GM18517 (cell line): ENCODE data around the gene DGUOK.
A peak's percentile ranks its signal among the peaks of the same experiment; 100 is the strongest.

ENCODE experiments used
- ATAC-seq: cut with Tn5 transposase; IDR thresholded peaks from one replicate; pipeline ENCODE4 v1.9.1; 2021; ENCODE audit warnings: mild to moderate bottlenecking, moderate library complexity; ENCODE audit not compliant: unreplicated experiment

The DGUOK gene

GRCh38 chr2:73993778-73994177, 67.1 kb downstream of the DGUOK start:
- no peak for ATAC-seq

- ATAC-seq = no peak
These were observed 67.6 kb downstream of the DGUOK start for GRCh38 chr2:73994178-73994831.

DNA sequence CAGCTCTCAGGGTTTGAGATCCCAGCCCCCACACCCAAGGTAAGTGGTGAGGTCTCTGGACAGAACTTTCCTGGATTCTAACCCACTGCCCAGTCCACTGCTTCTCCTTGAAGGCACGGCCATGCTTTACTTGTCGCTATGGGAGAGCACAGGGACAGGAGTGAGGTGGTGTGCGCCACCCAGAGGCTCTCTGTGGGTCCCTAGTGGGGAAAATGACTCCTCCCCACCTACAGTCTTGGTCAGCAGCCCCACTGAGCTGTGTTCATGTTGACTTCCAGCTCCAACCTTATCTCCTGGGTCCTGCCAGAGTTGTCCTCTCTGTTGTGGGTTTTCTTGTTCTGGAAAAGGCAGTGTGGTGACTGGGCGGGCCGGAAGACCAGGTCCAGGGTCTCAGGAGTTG, 69.1 kb downstream of the DGUOK start:
- ATAC-seq = no peak

DNA sequence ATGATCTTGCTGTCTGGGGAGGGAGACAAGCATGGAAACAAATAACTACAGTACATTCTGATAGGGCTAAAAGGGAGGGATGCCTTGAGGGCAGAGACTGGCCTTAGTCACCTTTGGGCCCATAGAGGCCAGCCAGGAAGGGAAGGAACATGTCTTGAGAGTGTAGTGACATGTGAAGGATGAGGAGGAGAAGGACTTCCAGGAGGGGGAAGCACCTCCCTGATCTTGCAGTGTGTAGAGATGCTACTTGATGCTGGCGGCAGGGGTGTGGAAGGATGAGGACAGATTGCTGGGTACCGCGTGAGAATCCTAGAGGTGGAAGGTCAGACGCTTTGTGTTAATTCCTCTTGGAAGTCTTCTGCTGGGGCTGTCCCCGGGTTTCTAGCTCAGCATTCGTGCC, 71.1 kb downstream of the DGUOK start:
- no peak for ATAC-seq

- no peak for ATAC-seq
These were observed 71.8 kb downstream of the DGUOK start for GRCh38 chr2:73998451-73998850.

- ATAC-seq = no peak
These were observed 72.3 kb downstream of the DGUOK start for GRCh38 chr2:73998933-73999332.

DNA sequence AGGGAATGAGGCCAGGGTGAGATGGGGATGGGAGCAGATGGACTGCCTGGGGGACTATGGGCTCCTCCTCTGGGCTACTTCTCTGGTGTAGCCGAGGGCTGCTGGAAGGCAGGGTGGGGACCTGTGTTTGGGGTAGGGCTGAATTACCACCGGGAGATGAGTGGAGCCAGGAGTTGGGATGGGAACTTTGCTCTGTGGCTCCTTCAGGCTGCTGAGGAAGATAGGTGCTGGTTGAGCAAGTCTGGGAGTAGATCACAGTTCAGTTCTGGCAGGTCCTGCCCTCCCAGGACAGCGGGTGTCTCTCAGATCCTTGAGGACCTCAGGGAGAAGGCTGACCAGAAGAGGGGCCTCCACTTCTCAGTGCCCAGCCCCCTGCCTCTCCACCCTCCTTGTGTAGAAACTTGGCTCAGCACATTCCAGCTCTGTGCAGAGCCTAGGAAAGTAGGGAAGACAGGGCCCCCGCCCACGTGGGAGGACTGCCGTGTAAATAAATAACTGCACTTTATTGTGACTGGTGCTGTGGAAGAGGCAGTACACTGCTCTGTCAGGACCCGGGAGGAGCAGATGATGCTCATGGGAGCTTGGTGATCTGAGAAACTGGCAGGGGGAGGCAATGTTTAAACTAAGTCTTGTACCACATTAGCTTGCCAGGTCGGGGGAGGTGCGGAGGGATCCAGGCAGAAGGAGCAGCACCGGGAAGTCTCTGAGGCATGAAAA, 73.4 kb downstream of the DGUOK start:
- no peak for ATAC-seq

- ATAC-seq = no peak
These were observed 74.0 kb downstream of the DGUOK start for GRCh38 chr2:74000666-74001065.

GRCh38 chr2:74001121-74001520, 74.4 kb downstream of the DGUOK start:
- ATAC-seq = no peak

DNA sequence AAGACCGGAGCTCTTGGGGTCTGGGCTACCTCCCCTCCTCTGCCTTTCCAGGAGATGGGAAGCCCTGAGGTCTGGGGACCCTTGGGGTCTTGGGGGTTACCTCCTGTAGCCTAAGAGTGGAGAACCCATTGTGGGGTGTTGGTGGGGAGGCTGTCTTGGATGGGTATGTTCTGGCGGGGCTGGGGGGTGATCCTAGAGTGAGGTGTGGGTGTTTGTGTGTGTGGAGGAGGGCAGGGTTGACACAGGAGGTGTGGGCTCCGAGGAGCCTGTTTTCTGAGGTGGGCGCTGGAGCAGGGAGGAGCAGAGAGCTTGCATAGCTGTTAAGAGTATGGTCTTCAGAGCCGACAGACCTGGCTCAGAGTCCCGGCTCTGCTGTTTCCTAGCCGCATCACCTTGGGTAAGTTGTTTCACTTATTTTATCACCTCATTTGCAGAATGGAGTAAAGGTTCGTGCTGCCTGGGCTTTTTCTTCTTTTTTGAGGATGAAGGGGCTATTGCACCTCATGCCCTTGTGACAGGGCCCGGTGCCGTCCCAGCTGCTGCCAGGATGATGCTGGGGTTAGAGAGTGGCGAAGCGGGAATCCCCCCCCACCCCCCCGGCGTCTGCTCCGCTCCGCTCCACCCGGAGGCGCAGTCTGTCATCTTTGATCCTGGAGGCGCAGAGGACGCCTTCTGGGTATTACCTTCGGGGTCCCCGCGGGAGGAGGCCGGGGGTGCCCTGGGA, 75.3 kb downstream of the DGUOK start:
- ATAC-seq = peak; percentile 44

DNA sequence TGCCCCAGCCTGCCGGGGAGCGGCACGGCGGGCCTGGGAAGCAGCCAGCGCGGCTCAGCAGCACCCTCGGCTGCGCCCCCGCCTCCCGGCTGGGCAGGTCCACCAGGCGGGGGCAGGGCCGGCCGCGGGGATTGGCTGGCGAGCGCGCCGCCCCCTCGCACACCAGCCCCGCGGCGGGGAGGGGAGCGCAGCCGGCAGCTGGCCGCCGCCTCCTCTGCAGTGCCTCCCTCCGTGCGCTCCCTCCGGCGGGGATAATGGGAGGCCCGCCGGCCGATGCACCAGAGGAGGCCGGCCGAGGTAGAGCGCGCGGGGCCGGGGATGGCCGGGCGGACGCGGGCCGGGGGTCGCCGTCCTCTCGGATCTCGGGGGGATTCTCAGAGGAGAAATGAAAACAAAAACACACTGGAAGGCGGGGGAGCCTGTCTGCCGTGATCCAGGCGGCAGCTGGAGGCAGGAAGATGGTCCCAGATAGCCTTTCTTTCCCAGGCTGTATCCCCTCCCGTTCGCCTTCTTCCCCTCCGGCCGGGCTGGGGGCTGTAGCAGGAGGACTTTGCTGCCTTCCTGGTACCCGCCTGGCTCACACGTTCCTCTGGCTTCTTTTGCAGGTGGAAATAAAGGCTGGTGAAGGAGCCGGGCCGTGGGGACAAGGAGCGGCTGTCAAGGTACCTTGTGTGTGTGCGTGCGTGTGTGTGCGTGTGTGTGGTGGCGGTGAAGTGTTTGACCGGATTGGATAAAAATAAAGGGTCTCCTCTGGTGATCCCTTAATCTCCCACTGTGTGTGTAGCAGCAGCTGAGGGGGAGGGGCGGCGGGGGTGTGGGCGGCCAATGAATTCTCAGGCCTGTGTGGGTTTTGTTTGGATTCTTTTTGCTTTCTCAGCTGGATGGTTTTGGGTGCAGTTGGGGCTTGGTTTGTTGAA, 76.1 kb downstream of the DGUOK start:
- peak; percentile 68 for ATAC-seq

DNA sequence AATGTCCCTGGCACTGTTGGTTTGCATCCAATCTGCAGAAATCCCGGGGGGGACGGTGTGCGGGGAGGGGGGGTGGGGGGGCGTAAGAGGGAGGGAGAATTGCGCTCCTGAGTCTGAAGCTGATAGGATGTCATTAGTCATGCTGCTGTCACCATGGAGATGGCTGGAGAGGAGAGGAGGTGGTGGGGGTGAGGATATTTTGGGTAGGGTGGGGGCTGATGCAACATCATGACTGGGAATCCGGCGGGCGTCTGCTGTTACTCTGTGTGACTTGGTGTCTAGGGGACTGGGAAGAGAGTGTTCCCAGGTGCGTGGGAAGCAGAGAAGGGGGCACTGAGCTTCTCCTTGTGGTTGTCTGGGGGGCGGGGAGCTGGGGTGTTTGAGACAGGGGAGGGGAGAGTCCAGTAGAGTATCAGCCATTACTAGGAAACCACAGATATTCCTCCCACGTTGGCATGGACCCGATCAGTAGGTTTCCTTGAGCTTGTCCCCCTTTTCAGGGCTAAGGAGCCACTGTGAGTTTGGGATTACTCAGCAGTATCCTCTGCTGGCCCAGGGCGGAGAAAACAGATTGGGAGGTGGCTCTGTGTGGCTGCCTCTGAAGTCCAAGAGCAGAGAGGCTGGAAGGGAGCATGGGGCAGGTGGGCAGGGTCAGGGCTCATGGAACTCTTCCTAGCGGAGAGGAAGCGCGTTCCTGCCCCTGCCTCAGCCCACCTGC, 77.0 kb downstream of the DGUOK start:
- ATAC-seq = no peak

- no peak for ATAC-seq
These were observed 77.8 kb downstream of the DGUOK start for GRCh38 chr2:74004212-74005182.

DNA sequence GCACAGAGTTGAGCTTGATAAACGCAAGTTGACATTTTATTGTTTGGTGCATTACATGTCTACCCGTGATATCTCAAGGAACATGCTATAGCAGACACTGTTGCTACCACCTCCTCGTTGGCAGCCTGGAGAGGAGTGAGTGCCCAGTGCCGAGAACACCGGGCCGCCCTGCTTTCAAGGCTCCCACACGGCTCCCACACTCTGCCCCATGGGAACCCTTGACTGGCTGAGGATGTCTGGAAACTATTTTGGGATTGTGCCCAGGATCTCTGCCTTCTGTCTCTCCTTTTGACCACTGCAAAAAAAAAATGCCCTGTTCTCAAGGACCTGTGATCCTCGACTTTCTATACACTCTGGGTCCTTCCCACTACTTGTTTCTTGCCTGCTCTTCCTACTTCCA, 79.1 kb downstream of the DGUOK start:
- ATAC-seq = no peak

DNA sequence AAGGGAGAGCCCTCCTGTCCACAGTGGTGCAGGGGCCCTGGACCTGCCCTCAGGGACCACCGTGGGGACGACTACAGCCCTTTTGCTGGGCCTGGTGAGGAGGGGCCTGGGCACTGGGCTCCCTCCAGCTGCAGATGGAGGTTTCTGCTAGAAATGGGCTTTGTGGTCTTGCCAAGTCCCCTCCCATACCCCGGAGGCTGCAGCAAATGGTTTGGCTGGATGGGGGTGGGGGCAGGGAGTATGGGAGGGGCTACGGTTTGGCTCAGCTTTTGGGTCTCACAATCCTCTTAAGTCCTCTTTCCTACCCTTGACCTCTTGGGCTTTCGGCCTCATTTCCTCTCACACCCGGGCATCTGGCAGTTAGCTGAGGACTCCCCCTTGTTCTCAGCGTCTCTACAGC, 79.8 kb downstream of the DGUOK start:
- ATAC-seq = no peak

DNA sequence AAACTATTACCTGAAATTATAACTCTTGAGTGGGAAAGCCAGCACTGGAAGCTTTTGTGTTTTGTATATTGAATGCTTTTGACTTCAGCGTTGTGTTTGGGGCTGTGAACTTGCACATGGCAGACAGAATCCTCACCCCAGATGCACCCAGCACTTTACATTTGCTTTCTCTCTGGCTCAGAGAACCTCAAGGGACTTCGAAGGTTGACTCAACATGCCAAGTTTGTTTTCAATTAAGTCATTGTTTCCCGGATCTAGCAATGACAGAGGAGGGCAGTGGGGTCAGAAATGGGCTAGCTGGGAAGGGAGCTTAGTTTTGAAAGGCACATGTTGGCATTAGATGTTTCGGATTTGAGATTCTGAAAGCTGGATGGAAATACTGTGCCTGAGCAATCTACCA, 80.4 kb downstream of the DGUOK start:
- no peak for ATAC-seq

- ATAC-seq = no peak
These were observed 81.0 kb downstream of the DGUOK start for GRCh38 chr2:74007711-74008110.
